Measurements from ENCODE around the gene MYO5C.

MYO5C gene

DNA sequence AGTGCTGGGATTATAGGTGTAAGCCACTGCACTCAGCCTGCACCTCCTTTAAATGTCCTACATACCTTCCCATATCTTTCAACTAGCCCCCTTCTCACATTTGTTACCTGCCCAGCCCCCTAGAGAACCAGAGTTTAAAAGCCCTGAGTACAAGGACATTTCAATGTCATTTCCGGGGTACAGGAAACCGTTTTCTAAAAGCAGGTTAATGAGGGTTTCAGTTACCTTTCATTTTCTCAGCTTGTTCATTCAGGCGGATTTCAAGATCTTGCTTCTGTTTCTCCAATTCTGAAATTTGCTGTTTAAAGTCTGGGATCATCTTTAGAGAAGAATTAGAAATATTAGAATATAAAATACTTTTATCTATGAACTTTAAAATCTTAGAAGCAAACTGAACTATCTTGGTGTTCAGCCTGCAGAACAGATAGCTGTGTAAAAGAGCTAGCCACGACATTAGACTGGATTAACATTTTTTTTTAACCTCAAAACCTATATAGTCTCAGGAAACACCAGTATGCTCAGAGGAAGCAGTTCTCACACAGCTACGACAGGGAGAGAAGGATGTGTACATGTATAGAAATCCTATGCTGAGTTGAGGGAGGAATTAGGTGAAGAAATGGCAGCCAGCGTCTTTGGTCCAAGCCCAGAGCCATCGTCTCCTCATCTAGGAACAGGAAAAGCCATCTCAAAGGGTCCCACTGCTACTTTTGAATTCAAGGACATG lies 74.5 kb downstream of the MYO5C start:
- no peak overlapping the region for H3K27ac ChIP-seq
- no peak for DNase-seq (ENCODE audit: low read depth, low spot score)

DNA sequence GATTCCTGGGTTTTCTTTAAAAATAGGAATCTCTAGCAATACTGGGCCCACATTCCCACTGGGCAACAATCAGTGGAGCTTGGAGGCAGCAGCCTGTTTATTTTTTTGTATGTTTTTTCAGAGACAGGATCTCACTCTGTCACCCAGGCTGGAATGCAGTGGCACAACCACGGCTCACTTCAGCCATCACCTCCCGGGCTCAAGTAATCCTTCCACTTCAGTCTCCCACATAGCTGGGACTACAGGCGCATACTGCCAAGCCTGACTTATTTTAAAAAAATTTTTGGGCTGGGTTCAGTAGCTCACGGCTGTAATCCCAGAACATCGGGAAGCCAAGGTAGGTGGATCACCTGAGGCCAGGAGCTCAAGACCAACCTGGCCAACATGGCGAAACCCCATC lies 75.4 kb downstream of the MYO5C start:
- H3K27ac ChIP-seq: no peak overlapping the region
- no peak for DNase-seq (ENCODE audit: low read depth, low spot score)

DNA sequence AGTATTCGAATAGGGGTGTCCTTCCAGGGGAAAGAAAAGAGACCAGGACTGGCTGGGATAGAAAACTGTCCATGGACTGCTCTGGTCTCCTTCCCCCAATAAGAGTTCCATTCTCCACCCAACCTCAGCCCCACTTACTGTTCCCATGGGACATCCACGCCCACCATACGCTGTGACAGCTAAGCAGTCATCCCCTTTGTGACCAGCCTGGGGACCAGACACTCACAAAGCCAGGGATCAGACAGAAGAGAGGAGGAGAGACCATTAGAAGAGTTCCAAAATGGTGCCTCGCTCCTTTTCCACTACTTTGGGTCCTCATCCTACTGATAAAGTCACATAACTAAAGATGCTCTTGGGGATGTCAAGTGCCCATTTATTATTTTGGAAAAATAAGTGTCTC lies 76.8 kb downstream of the MYO5C start:
- no peak overlapping the region for H3K27ac ChIP-seq
- no peak for DNase-seq (ENCODE audit: low read depth, low spot score)

DNA sequence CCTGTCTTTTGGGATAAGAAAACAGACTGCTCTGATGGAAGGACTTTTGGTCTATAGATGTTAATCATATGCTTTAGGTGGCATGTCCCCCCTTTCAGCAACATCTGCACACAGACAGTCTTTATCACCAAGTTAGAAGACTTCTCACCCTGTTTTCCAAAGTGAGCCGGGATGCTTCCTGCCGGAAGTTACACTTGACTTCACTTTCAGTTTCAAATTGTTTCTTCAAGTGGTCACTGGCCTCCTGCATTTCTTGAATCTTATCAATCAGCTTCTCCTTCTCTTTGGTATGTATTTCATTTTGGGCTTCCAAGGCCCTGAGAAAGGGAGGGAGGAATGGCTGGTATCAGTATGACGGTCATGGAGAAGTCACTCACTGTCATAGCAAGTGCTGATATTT lies 77.2 kb downstream of the MYO5C start:
- DNase-seq (ENCODE audit: low read depth, low spot score): no peak
- no peak overlapping the region for H3K27ac ChIP-seq

DNA sequence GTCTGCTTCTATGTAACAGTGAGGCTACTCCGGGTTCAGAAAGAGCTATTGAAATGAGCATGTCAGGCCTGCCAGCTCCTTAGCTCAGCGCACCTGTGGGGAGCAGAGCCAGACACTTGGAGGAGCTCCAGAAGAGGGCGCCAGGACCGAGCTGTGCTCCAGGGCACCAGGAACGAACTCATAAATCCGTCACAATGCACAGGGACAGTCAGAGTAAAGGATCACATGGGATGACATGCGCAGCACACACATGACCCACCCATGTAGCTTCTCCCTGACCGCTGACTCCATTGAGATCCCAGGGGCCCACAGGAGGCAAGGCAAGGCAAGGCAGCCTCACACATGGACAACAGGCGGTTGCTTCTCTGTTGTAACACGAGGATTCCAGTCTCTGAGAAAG lies 78.4 kb downstream of the MYO5C start:
- peak; percentile 6 for DNase-seq (ENCODE audit: low read depth, low spot score)
- H3K27ac ChIP-seq: no peak overlapping the region

DNA sequence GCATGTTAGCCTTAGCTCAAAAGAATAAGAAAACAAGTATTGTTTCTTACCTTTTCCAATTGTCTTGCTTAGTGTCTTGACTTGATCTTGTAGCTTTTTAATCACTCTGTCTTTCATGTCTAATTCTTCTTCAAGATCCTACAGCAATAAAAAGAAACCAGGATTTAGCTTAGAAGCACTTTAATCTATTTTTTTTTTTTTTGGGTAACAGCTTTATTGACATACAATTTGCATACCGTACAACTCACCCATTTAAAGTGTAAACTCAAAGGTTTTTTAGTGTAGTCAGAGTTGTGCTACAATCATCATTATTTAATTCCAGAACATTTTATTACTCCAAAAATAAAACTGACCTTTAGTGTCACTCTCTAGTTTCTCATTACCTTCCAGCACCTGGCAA lies 81.1 kb downstream of the MYO5C start:
- DNase-seq (ENCODE audit: low read depth, low spot score): no peak
- no peak overlapping the region for H3K27ac ChIP-seq

DNA sequence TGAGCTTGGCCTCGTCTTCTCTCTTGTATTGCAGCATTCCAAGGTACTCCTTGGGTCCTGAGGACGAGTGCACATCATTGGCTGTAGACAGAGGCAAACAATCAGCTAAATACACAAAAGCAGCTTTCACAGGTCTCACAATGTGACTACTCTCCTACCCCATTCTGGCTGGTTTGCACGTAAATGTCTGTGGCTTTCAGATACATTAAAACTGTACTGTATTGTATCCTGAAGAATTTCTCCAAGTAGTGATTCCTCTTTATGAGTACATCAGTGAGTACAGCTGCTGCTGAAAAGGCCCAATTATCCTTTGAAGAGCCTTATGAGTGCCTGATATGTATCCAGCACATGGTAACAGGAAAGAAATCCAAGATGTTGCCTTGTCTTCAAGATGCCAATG lies 82.4 kb downstream of the MYO5C start:
- DNase-seq (ENCODE audit: low read depth, low spot score): no peak
- no peak overlapping the region for H3K27ac ChIP-seq

DNA sequence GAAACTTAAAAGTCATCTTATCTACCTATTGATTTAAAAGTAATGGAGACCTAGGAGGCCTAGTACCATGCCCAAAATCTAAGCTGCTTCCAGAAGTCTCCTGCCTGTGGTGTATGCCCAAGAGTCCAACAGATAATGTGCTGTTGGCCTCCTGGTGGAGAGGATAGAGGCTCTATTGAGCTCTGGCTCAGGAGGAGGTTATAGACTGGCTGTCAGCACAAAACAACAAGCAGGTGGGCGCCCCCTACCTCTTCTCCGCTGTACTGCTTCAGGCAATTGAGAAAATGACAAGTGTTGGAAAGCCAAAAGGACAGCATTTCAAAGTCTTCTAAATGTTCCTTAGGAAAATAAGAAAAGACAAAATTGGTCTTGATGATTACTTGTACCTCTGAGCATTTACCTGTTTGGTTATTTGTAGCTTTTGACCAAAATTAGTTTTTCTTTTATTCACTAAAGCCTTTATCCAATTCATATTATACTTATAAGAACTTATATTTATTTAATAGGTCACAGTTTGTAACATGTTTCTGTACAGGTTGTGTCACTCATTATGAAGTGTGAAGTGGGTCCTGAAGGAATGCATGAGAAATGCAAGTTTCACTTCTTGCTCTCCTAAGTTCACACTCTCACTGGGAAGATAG lies 87.2 kb downstream of the MYO5C start:
- peak; percentile 20 for DNase-seq (ENCODE audit: low read depth, low spot score)
- no peak overlapping the region for H3K27ac ChIP-seq

DNA sequence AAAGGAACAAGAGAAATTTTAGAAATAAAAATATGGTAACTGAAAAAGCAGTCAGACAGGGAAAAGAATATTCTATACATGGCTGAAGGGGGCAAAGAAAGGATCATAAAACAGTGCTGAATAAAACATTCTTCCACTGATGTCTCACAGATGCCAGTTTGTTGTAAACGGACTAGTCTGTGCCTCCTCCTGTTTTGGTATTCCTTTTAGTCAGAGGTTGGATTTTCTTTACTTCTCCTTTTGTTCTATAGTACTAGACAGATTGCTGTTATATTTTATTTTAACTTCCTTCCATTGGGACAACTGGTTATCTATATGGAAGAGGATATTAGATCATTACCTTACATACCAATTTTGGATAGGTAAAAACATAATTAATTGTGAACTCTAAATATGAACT lies 88.4 kb downstream of the MYO5C start:
- H3K27ac ChIP-seq: no peak overlapping the region
- no peak for DNase-seq (ENCODE audit: low read depth, low spot score)

DNA sequence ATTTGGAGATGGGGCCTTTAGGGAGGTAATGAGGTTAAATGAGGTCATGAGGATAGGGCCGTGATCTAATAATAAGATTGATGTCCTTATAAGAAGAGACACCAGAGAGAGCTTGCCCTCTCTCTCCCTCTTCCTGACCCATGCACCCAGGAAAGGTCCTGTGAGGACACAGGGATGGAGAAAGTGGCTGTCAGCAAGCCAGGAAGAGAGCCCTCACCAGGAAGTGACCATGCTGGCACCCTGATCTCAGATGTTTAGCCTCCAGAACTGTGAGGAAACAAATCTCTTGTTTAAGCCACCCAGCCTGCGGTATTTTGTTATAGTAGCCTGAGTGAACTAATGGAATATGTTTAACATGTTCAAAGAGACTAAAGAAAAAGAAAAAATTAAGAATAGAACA lies 89.2 kb downstream of the MYO5C start:
- DNase-seq (ENCODE audit: low read depth, low spot score): no peak
- no peak overlapping the region for H3K27ac ChIP-seq

DNA sequence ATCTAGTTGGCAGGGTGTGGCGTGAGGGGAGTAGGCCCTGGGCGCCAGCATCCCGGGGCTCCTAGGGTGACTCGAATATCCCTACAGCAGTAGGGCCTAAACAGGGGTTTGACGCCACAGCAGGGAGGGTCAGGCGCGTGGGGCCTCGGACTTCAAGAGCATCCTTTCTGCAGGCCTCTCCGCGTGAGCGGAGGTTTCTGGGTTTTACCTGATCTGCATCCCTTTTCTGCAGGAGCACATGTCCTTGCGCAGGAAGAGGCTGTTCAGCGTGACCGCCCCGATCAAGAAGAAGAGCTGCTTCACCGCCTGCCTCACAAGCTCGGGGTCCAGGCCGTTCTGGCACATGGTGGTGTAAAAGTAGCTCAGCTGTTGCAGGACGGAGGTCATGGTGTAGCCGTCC lies 90.9 kb downstream of the MYO5C start:
- no peak for DNase-seq (ENCODE audit: low read depth, low spot score)
- no peak overlapping the region for H3K27ac ChIP-seq

DNA sequence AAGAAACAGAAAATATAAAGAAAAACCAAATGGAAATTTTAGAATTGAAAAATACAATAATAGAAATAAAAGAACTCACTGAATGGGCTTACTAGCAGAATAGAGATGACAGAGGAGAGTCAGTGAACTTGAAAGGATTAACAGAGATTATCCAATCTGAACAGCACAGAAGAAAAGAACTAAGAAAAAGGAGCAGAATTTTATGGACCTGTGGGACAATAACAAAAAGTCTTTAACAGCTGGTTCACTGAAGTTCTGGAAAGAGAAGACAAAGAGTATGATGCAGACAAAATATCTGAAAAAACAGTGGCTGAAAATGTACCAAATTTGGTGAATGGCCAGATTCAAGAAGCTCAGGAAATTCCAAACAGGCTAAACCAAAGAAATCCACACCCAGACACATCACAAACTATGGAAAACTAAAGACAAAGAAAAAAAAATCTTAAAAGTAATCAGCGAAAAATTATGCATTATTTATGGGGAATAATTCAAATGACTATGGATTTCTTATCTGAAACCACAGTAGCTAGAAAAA lies 94.7 kb downstream of the MYO5C start:
- no peak for DNase-seq (ENCODE audit: low read depth, low spot score)
- no peak overlapping the region for H3K27ac ChIP-seq

DNA sequence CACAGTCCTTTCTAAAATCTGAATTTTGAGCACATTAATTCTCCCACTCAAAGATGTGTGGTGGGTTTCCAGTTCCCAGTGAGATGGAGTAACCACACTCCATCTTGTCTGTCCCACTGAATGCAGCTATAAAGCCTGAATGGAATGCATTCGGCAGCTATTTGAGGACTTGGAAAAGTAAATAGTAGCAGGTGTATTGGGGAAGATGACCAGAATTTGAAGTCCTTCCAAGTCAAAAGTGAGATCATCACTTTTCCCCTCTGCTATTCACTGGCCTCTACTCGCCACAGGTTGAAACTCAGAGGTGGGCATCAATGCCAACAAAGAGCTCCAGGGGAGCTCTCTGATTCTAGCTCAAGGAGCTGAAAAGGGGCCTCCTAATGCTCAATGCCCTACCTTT lies 96.3 kb downstream of the MYO5C start:
- DNase-seq (ENCODE audit: low read depth, low spot score): no peak
- no peak overlapping the region for H3K27ac ChIP-seq

DNA sequence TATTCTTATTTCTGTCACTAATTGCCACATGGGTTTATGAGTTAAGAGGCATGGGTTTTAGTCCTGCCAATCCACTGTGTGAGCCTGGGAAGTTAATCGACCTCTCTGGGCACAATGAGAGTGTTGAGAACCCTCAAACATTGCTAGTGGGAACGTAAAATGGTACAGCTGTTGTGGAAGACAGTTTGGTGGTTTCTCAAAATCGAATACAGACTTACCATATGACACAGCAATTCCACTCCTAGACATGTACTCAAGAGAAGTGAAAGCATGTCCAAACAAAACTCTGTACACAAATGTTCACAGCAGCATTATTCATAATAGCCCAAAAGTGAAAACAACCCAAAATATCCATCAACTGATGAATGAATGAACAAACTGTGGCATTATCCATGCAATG lies 98.7 kb downstream of the MYO5C start:
- no peak for DNase-seq (ENCODE audit: low read depth, low spot score)
- H3K27ac ChIP-seq: no peak overlapping the region

DNA sequence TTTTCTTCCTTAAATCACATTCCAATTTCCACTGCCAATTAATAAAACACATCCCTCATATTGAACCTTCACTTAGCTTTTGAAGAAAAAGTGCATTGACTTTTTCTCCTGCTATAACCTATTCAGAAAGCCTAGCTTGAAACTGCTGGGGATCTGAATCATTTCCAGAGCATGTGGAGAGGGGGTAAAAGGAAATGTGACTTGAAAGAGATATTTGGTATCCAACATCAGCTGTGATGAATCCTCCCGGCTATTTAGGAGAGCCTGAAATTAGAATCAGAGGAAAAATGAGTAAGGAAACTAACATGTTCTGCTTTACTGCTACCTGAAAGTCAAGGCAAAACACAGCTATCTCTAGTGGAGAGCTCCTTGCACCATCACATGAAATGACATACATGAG lies 101.8 kb downstream of the MYO5C start:
- no peak overlapping the region for H3K27ac ChIP-seq
- no peak for DNase-seq (ENCODE audit: low read depth, low spot score)

DNA sequence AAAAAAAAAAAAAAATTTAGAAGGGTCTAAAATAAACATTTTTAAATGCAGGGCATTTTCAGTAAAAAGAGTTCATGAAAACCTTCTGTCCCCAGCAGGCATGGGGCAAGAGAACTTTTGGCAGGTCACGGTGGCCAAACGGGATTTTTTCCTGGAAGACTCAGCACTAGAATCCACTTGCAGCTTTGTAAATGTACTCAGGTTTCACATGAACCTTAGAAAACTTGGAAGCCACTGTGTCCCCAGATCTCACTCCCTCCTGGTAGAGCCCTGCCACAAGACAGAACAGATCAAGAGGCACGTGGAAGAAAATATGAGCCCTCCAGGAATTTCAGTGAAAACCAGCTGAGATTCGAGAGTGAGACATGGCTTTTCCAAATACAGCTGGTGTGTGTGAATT lies 102.3 kb downstream of the MYO5C start:
- DNase-seq (ENCODE audit: low read depth, low spot score): no peak
- H3K27ac ChIP-seq: no peak overlapping the region

DNA sequence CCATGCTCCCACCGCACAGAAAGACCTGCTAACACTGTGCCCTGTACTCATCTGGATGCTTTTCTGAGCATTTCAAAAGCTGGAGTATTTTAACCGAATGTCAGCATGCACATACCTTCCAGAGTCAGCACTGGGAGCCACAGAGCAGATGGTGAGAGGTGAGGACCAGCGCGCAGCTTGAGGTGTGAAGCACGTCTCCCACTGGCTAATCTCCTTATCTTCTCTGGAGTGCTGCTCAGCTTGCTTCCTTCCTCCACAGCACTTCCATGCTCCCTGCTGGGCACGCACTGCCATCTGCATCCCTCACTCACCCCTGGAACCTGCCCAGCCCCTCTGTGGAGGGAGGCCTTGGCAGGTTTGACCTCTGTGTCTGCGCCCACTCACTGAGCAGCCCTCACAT lies 104.4 kb downstream of the MYO5C start, which contains the start of gene GNB5:
GNB5 (minus strand) TSS at position 186 of the 400 bp plus-strand sequence. CDS start 6,716 bp downstream, outside the sequence.
- DNase-seq (ENCODE audit: low read depth, low spot score): no peak
- H3K27ac ChIP-seq: no peak within 1 kb of the TSS

DNA sequence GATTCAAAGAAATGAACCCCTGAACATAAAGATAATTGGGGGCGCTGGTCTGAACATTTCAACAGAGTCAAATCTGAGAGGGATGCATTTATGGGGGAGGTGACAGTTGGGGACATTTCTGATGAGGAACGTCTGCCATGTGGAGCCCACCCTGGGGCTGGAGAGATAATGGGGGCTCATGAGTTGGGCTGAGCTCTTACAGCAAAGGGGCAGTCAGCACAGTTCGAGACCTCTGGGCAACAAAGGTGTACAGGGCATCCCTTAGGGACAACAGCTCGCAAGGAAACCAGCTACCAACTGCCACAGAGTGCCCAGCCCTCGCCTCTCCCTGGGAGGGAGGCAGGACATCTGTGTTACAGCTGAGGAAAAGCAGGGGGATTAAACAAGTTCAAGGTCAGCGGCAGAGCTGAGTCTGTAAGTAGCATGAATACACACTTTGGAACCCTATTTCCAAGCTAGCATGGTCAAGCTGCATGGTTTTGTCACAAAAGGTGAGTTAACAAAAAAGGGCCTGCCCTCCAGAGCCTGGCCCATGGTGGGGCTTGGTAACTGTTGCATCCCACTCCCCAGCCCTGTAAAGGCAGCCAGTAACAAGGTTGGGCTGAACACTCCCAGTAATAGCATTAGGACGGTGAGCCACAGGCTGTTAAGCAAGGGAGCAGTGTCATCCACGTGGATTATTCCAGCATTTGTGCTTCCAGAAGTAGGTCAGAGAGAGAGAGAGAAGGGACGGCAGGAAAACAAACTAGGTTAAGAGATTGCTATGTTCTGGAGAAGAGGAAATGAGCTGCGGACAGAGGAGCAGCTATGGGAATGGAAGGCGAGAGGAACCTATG lies 108.7 kb downstream of the MYO5C start:
- DNase-seq (ENCODE audit: low read depth, low spot score): no peak
- H3K27ac ChIP-seq: no peak overlapping the region

DNA sequence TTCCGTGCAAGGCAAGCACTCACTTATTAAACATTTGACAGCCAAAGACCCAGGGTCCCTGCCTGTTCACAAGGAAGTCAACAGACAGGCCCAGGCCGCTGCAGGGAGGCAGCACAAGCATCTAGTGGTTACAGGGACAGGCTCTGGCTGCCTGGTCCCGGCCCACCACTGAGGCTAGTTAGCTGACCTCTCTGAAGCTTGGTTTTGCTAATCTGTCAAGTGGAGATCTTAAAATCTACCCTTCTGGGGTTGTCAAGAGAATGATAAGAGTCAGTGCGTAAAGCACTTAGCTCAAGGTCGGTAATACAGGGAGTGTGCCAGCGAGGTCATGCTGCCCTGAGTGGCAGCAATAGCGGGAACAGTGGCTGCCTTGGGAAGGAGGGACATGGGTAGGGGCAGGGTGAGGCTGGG lies 110.4 kb downstream of the MYO5C start:
- no peak for DNase-seq (ENCODE audit: low read depth, low spot score)
- H3K27ac ChIP-seq: no peak overlapping the region

DNA sequence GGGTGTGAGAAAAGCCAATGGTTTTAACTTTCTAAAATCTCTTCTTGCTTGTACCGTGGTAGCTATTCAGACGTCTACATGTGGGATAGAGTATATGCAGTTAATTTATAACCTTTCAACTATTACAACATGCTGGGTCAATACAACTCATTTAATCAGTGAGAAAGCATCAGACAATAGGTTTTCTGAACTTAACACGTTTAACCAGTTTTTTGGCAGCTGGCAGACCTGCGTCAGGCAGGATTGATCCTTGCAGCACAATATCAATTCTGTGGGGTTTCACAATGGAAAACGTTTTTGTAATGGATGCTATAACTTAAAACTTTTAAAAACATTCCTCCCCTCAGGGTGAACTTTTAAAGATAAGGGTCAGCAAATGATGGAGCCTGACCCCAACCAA lies 110.9 kb downstream of the MYO5C start:
- DNase-seq (ENCODE audit: low read depth, low spot score): no peak
- H3K27ac ChIP-seq: no peak overlapping the region

DNA sequence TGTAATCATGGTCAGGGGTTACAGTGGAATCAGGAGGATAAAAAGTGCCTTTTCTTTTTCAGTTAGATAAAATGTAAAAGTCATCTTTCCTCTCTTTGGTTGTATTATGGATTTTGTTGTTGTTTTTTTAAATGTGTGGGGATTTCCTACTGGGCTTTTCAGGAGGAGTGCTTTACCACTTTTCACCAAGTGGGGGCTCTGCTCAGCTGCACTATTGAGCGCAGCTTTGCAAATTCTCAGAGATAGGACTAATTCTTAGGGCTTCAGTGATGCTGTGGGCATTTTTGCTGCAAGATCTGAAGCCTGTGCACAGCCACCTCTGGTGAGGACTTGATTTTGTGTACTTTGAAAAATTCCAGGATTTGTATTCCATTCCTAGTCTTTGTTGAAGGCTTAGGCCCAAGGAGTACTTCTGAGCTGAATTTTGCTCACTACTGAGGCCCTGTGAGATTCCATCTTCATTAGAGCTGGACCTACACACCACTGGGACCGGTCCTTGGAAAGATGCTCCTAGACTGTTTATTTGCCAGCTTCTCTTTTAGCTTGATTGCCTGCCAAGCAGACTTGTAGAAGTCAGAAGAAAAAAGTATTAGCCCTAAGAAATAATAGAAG lies 111.9 kb downstream of the MYO5C start:
- no peak overlapping the region for H3K27ac ChIP-seq
- no peak for DNase-seq (ENCODE audit: low read depth, low spot score)
